Measurements from ENCODE around the gene CERK.

CERK gene

DNA sequence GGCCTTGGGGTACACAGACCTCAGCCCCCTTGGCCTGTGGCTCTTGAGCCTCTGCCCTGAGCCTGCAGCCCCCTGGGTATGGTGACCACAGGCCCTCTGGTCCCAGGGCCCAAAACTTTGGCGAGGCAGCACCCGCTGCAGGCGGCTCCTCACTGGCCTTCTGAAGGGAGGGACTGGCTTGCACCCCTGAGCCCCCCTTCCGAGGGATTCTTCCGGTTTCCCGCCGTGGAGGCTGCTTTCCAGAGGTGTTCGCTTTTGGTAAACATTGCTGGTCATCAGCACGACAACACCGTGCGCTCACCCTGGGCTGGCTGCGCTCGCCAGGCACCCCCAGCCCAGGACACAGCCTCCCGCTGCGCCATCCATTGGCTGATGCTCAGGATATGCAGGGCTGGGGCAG lies 75.8 kb downstream of the CERK start:
- TF ChIP-seq CTCF (IDR thresholded peaks at IDR 0.05; ENCODE audit: low read length) (no peak), EZH2phosphoT487 (IDR thresholded peaks at IDR 0.05; ENCODE audit: low read length) (no peak), EZH2 (optimal IDR thresholded peaks at IDR 0.05; ENCODE audit: low read depth, low read length) (no peak)

DNA sequence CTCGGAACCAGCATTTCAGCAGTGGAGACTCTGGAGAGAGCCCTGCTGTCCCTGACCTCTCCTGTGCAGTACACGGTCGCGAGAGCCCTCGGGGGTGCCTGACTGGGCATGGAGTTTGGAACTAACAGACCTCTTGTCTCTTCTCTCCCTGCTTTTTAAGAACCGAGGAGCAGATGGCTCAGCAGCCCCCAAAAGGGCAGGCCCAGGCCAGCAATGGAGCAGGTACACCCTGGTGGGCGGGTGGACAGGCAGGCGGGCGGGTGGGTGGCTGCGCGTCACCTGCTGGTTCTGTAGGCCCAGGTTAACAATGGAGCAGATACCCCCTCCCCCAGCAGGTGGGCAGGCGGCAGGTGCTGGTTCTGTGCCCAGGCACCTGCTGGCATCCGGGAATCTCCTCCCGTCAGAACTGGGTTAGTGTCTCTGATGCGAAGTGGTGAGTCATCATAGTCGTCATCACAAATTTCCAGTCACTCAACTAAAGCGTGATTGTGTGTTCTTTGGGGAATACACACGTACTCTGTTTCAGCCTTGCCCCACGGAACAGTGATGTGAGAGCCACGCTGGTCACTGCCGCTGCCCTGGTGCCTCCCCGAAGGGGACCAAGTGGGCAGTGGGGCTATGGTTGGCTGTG lies 76.7 kb downstream of the CERK start:
- H3K27ac ChIP-seq (ENCODE audit: low read length), result no peak overlapping the region
- no peaks in the 10 kb centered on the region for H3K4me1 ChIP-seq (ENCODE audit: low read length)
- TF ChIP-seq CTCF (IDR thresholded peaks at IDR 0.05; ENCODE audit: low read length) (no peak), EZH2phosphoT487 (IDR thresholded peaks at IDR 0.05; ENCODE audit: low read length) (no peak)
- H2AFZ ChIP-seq (ENCODE audit: low read length), result no peak overlapping the region
- H3K79me2 ChIP-seq (ENCODE audit: low read length), result no peaks in the 10 kb centered on the region
- no peaks in the 10 kb centered on the region for H3K27me3 ChIP-seq (replicated peaks; ENCODE audit: insufficient read depth, low read length)
- no peaks in the 10 kb centered on the region for H3K9me2 ChIP-seq (replicated peaks; ENCODE audit: insufficient read depth, low read length)
- H3F3A ChIP-seq (ENCODE audit: insufficient read depth, low read length), result no peaks in the 10 kb centered on the region
- no peak overlapping the region for H3K9ac ChIP-seq (ENCODE audit: low read length)
- DNase-seq, result no peak
- H3K4me2 ChIP-seq (ENCODE audit: low read depth, low read length), result no peak overlapping the region
- no peak overlapping the region for H3K4me3 ChIP-seq (ENCODE audit: low read length)
- no peaks in the 10 kb centered on the region for H3K36me3 ChIP-seq (replicated peaks; ENCODE audit: insufficient read depth, low read length)
- H3K9me3 ChIP-seq (replicated peaks; ENCODE audit: insufficient read depth, low read length), result no peaks in the 10 kb centered on the region
- H4K20me1 ChIP-seq (ENCODE audit: insufficient read depth, low read length), result no peaks in the 10 kb centered on the region

More for the DNA sequence above, 75.8 kb downstream of the CERK start:
- Histone ChIP-seq H3K4me1 (ENCODE audit: low read length) (no peaks in the 10 kb centered on the region), H4K20me1 (ENCODE audit: insufficient read depth, low read length) (no peaks in the 10 kb centered on the region), H3K4me3 (ENCODE audit: low read length) (no peak overlapping the region), H3K27ac (ENCODE audit: low read length) (no peak overlapping the region), H3K9me3 (replicated peaks; ENCODE audit: insufficient read depth, low read length) (no peaks in the 10 kb centered on the region), H3K9me2 (replicated peaks; ENCODE audit: insufficient read depth, low read length) (no peaks in the 10 kb centered on the region), H3K9ac (ENCODE audit: low read length) (no peak overlapping the region), H2AFZ (ENCODE audit: low read length) (no peak overlapping the region), H3F3A (ENCODE audit: insufficient read depth, low read length) (no peaks in the 10 kb centered on the region), H3K79me2 (ENCODE audit: low read length) (no peaks in the 10 kb centered on the region), H3K4me2 (ENCODE audit: low read depth, low read length) (no peak overlapping the region), H3K36me3 (replicated peaks; ENCODE audit: insufficient read depth, low read length) (no peaks in the 10 kb centered on the region), H3K27me3 (replicated peaks; ENCODE audit: insufficient read depth, low read length) (no peaks in the 10 kb centered on the region)
- no peak for DNase-seq

- no peak overlapping the region for H2AFZ ChIP-seq (ENCODE audit: low read length)
- no peak overlapping the region for H3K27ac ChIP-seq (ENCODE audit: low read length)
- H3F3A ChIP-seq (ENCODE audit: insufficient read depth, low read length), result no peaks in the 10 kb centered on the region
- no peaks in the 10 kb centered on the region for H3K36me3 ChIP-seq (replicated peaks; ENCODE audit: insufficient read depth, low read length)
- no peak overlapping the region for H3K4me2 ChIP-seq (ENCODE audit: low read depth, low read length)
- H3K9me2 ChIP-seq (replicated peaks; ENCODE audit: insufficient read depth, low read length), result no peaks in the 10 kb centered on the region
- no peaks in the 10 kb centered on the region for H3K9me3 ChIP-seq (replicated peaks; ENCODE audit: insufficient read depth, low read length)
- TF ChIP-seq CTCF (IDR thresholded peaks at IDR 0.05; ENCODE audit: low read length) (no peak), EZH2 (optimal IDR thresholded peaks at IDR 0.05; ENCODE audit: low read depth, low read length) (no peak), EZH2phosphoT487 (IDR thresholded peaks at IDR 0.05; ENCODE audit: low read length) (no peak)
- no peak overlapping the region for H3K9ac ChIP-seq (ENCODE audit: low read length)
- H4K20me1 ChIP-seq (ENCODE audit: insufficient read depth, low read length), result no peaks in the 10 kb centered on the region
- no peaks in the 10 kb centered on the region for H3K79me2 ChIP-seq (ENCODE audit: low read length)
- no peak for DNase-seq
- H3K4me1 ChIP-seq (ENCODE audit: low read length), result no peaks in the 10 kb centered on the region
- H3K27me3 ChIP-seq (replicated peaks; ENCODE audit: insufficient read depth, low read length), result no peaks in the 10 kb centered on the region
- H3K4me3 ChIP-seq (ENCODE audit: low read length), result no peak overlapping the region
Measured at GRCh38 chr22:46660604-46661201, 77.3 kb downstream of the CERK start.
